Stimulated activated CD8-positive, alpha-beta memory T cell treated with anti-CD3 and anti-CD28 coated beads, Interleukin-12 subunit alpha, Interleukin-12 subunit beta, amount 100 ng/mL, for 1 hour (primary cell): ENCODE data around the gene FAR2.
"Not testable (repeated sequence)": the region's sequence is repeated elsewhere in the genome, so short reads cannot be mapped to it uniquely, and the experiment has no call there.

ENCODE experiments used
- DNase-seq: peaks from one replicate; pipeline ENCODE4 v3.0.0-alpha.2; 2020; ENCODE audit warnings: low read depth

The FAR2 gene

DNA sequence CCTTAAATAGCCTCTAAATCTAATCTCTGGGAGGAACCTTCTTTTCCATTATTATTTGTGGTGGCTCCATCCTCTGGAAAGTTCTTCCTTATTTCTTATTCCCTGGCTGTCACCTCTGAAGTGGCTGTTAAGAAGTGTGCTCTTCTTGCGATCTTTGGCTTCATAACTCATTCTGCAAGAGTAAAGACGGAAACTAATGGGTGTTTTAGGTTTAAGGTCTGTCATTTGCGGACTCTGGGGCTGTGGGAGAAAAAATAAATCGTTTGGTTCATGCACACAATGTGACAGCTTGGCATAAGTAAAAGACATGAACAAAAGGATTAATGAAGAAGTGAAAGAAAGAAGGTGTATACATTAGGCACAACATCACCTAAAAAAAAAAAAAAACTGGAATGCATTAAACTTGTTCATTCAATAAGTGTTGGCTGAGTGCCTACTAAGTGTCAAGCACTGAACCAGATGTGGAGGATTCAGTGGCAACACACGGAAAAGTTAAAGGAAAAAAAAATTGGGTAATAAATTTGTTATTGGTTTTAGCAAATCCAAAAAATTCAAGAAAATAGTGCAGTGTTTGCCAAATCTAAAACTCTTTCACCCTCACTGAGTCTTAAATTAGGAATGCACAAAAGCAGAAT lies 132.4 kb downstream of the FAR2 start:
- no peak for DNase-seq

DNA sequence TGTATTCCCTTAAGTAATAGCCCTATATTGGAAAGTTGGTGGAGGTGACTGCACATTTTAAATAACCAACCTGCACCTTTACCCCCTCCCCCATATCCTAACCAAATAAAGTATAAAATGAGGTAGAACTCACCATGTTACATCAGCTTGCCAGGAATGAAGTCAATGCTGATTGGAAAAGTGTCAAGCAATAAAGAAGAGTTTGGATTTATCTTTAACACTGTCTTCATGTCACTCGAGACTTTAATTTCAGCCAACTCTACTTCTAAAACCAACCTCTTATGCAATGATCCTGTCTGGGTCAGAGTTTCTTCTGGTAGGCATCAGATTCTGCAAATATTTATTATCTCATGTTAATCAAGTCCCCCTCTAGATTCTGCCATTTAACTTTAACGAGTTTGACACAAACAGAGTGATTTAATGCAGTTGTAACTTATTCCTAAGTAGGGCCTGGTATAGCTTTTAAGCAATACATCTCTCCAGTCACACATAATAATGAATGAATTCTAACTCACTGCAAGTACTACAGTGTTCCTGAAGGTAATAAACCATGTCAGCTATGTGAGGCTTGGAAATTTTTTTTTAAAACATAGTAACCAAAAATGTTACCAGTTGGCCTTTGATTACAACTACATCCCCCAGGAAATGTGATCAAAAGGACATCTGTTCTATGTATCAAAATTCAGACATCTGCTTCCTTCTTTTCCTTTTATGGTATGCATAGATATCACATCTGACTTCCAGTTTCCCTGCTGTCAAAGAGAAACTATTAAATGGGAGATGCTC lies 133.1 kb downstream of the FAR2 start:
- DNase-seq, result no peak

DNA sequence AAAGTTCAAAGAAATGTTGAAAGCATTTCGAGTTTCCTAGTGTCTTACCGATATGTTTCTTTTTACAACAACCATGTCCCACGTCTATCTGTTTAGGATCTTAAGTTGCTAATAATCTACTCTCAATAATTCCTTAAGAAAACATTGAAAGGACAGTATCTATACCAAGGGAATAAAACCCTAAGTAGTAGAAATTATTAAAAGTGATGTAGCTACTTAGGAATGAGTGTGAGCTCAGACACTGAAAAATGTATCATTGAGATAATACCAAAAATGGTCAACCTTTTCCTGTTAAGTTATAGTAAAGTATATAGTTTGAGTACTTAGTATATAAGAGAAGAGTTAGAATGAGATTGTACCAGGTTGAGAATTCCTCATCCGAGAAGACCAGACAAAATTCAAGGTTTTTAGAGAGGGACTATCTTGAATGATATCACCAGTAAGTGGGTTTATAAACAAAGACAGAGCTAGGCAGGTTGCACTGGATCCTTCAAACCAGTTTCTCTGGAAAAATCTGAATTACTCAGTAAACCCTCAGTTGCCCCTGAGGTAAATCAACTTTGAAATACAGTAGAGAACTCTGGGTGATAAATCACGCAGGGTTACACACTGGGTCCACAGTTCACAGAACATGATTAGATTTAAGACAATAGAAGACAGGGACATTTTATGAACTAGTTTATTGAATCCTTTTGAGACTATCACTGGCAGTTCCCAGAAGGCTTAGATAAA lies 135.1 kb downstream of the FAR2 start:
- no peak for DNase-seq

DNA sequence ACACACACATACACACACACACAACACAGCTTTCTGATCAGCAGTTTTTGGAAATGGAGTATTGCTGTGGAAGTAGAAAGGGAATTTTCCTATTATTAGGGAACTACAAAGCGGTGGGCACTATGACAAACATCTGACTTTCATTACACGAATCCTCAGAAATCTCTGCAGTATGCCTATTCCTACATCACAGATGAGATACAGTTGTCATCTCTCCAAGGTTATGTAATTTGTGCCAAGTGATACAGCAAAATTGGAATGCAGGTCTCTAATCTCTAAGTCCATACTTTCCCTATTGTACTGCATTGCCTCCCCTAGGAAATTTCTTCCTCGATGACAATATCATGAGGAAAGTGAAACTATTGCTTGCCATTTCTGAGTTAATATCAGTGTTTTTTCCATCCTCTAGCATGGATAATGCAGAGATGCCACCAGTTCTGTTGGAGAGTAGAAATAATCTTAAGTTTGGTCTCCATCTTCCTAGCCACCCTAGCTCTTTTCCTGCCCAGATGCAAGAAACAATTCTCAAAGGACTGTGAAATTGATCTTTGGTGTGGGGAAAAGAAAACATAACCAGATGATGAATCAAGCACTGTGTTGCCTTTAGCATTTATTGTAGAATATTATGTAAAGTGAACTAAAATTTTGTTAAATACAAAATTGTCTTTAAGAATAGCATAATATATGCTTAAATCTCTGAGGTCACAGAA lies 137.2 kb downstream of the FAR2 start:
- DNase-seq, result no peak

DNA sequence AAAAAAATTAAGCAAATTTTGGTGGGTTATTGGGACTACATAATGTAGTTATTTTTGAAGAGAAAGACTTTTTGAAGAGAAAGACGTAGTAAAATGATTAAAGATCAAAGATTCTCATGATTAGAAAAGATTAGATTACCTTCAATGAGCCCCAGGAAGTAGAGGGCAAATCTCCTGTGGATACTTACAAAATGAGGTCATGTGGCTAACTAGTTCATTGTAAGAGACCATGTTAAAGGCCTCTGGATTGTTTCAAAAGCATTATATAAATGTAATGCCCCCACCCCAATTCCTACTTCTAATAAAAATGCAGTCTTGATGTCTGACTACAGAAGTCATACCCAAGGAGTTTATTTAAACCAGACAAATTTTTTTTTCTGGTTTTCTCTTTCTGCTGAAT lies 138.5 kb downstream of the FAR2 start:
- no peak for DNase-seq

DNA sequence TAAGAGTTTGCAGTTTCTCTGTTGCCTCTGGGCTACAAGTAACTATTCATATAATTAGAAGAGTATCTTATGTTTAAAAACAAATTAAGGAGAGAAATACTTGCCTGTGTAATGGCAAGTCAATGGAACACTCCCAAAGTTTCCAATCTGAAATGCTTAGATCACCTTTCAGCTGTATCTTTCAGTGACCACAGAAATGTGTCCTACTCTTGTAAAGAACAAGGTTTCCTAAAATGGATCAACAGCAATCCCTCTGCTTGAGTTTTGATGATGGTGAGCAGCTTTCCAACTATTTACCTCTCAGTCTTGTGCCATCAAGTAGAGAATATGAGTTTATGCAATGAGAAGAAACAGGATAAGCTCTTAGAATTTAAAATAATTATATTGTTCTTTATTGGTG lies 139.0 kb downstream of the FAR2 start:
- no peak for DNase-seq

DNA sequence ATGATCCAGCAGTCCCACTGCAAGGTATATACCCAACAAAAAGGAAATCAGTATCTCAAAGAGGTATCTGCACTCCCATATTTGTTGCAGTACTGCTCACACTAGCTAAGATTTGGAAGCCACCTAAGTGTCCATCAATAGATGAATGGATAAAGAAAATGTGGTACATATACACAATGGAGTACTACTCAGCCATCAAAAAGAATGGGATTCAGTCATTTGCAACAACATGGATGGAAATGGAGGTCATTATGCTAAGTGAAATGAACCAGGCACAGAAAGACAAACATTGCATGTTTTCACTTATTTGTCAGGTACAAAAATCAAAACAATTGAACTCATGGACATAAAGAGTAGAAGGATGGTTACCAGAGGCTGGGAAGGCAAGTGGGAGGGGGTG lies 141.4 kb downstream of the FAR2 start:
- DNase-seq, result not testable (repeated sequence)

DNA sequence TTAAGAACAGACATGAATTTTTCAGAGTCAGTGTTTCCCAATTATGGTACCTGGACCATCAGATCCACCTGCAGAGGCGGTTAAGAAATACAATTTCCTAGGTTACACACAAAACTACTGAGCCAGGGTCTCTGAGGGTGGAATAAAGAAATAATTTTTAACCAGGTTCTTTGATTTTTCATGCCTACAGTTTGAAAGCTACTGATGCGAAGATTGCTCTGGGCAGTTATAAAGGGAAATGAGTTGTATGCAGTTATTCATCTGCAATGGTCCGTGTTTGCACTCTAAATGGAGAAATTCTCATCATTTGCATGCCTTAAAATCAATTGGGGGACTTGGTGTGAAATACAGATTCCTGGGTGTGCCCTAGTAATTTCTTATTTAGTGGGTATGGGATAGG lies 142.1 kb downstream of the FAR2 start:
- DNase-seq, result no peak

DNA sequence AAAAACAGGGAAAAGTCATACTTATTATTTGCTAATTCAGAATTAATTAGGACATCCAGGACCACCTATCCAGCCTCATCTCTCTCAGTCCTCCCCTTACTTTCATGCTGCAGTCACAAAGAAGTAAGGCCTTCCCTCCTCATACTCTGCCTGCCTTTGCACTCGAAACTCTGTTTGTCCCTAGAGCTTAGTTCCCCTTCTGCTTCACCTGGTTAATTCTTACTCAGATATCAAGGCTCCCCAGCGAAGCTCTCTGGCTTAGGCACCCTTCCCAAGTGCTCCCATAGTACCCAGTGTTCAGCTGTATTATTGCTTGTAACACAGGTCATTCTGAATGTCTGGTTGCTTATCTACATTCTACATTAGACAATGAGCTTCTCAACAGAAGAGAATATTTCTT lies 150.6 kb downstream of the FAR2 start:
- DNase-seq, result no peak

DNA sequence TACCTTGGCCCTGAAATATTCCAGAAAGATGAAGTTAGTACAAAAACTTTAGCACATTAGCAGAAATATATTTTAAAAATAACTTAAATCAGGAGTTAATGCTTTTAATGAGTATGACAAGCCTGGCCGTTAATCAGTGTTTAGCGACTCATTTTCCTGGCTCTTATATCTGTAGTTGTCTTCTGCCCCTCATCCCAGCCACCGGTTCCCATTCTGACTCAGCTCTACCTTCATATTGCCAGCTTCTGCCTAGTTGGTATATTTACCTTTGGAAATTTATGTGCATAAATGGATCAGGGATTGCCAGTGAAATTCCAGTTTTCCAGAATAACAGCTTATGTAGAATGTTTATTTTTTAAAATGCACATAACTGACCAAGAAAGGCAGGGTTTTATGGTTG lies 152.0 kb downstream of the FAR2 start:
- DNase-seq, result no peak

DNA sequence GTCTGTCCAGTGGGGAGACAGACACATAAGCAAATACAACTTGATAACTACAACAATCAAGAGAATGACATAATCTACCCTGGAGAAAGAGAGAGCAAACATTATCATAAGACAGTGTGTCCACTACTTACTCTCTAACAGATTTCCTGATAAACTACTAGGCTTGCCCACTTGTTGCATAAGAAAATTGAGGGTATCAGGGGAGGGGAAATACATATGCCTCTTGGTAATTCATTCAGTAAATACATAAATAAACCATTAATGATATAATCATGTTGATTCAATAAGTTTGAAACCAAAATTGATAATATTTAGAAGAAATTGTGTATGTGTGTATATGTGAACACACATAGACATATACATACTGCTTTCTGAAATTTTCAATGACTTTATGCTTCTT lies 155.3 kb downstream of the FAR2 start:
- no peak for DNase-seq

DNA sequence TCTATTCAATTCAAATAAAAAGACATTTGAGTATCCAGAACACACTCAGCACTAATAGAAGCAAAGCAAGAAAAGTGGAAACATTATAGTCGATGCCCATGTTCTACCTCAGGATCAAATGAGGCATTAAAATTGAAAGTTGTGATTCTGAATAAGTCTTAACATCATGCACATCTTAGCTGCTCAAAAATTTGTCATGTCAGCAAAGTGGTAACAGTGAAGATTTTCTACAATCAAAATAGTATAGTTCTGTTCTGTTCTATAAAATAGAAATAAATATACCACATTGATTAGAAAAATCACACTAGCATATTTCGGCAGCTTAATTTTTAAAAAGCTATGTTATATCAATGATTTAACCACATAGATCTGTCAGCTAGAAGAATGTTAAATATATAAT lies 157.2 kb downstream of the FAR2 start:
- no peak for DNase-seq

DNA sequence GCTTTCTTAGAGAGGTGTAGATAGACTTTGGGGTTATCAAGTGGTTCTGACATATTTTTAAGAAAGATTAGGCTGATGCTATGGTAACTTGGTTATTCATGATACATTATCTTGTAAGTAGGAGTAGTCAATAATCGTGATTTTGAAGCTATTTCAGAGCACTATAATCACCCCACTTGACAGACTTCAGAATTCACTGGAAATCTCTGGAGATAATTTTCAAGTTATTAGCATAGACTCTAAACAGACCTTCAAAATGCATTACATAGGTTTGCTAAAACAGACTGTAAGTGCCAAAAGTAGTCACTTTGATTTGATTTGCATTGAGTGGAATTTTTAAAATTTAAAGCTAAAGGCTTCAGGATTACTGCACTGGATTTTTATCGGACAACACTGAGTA lies 157.6 kb downstream of the FAR2 start:
- DNase-seq, result no peak

DNA sequence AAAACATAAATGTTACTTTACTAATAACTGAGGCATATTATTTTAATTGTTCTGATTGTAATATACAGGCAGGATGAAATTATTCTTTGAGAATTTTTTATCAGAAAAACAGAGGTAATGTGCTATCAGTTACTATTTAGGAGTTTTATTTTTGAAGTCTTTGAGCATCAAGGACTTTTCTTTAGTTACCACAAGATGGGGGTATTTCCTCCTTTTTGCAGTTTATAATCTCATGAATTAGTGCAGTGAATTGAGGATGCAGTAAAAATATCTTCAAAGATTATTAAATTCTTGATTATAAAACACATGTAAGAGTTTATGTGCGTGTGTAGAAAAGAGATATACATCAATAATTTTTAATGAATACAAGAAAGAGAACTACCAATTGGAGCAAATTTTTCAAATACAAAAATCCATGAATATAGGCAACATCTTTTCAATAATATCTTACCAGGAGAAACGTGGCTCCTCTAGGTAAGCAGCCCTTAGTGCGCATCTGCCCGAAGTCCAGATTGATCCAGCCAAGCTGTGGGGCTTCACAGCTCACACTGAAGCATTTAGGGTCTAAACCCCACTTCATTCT lies 160.3 kb downstream of the FAR2 start:
- no peak for DNase-seq

DNA sequence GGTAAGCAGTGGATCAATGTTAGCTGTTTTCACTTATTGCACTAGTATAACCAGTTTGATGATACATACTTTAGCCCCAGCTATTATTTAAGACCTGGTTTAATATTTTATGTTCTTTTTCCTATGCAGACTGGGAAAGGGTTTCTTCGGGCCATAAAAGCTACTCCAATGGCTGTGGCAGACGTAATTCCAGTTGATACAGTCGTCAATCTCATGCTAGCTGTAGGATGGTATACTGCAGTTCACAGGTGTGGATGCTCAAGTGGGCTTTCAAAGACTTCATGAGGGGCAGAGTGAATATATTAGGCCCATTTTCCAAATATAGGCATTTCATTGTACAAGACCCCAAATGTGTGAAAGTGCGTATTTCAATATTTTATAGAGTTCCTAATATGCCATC lies 161.8 kb downstream of the FAR2 start:
- DNase-seq, result no peak

DNA sequence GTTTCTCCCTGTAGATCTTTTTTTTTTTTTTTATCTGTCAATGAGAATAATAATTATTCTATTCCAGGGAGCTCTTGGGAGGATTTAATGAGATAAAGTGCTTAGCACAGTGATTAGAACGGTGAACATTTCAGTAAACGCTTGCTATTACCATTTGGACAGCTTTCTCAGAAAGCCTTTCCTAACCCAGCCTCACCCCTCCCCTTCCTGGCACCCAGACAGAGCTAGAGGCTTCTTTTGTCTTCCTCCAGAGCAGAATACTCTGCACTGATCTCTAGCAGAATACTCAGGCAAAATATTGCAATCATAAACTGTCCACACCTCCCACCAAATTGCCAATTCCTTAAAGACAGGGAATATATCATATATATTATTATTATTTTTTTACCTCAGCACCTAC lies 165.3 kb downstream of the FAR2 start:
- DNase-seq, result no peak

DNA sequence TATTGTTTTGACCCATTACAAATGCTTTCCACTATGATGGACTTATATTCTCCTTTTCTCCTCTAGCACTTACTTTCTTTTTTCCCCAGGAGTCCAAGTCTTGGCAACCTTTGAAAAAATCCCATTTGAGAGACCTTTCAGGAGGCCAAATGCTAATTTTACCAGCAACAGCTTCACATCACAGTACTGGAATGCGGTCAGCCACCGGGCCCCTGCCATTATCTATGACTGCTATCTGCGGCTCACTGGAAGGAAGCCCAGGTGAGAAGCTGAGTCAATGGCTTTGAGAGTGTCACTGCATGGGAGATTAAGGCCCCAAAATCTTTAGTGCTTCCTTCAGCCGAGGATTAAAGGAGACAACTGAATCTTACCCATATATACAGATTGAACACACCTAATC lies 167.7 kb downstream of the FAR2 start:
- DNase-seq, result no peak

DNA sequence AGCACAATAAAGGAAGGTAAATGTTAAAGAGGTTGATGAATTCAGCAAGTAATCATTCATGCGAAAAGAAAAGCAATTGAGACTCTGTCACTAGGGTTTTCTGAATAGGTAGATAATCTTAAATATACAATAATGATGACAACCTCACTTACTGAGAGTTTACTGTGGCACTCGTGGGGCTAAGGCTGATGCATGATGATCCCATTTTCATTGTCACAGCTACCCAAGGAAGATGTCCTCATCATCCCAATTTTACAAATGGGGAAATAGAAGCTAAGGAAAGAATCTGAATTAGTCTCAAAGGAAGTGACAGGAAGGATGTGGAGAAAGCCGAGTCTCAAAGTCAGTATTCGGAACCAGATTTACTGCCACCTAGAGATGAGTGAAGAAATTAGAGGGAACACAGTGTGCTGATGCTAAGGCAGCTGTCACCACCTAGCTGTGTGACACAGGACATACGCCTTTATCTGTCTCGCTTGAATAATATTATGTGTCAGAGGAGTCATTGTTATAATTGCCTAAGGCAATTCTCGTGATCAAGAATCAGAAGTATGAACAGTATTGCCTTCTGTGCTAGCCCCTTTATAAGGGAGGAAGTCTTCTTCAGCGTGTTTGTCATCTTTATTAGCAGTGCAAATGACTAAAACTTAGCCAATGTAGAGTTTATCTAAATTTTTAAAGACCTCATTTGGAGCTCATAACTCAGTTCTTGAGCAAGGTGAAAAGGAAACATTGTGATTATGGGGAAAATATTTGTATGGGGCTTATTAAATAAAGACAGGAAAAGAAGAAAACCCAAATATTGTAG lies 168.7 kb downstream of the FAR2 start:
- peak; percentile 6 for DNase-seq

DNA sequence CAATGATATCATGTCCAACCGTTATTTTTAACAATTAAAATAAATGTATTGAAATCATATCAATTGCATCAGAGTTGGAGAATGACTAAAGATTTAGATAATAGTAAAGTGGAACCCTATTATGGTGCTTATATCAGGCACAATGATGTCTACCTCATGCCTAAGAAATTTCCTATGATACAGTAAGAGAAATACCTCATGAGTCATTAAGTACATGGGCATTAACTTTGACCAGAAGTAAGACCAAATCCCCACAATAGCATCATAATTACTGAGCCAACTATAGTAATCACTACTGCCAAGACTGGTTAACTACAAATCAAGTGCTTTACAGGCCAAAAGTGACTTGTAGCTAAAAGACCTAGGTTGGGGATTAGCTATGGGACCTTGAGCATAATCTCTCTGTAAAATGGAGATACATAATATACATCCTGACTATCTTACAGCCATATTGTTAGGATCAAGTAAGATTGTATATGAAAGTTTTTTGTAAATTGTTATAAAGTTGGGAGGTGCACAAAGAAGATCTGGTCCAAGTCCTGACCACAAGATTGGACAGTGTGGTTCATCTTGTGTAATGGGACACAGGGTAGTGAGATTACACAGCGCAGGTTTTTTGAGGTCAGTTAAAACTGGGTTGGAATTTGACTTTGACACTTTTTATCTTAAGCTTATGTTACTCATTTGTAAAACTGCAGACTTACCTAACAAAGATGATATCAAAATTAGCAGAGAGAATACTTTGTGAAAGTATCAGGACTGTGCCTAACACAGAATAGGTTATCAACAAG lies 171.4 kb downstream of the FAR2 start:
- no peak for DNase-seq

DNA sequence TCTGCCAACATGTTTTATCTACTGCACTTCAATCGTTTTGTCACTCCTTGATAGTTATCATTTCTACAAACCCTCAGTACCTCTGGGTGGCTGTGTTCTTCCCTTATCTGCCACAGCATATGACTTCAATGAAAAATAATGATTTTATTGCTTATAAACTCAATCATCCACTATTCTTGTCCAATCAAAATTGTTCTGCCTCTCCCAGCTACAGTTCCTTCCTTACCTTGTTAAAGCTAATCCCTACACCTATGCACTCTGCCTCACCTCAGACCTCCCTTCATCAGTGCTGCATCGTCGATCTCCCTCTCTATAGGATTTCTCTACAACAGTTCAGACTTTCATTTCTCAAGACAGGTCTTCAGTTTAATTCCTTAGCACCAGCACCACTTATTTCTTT lies 173.1 kb downstream of the FAR2 start:
- DNase-seq, result no peak

DNA sequence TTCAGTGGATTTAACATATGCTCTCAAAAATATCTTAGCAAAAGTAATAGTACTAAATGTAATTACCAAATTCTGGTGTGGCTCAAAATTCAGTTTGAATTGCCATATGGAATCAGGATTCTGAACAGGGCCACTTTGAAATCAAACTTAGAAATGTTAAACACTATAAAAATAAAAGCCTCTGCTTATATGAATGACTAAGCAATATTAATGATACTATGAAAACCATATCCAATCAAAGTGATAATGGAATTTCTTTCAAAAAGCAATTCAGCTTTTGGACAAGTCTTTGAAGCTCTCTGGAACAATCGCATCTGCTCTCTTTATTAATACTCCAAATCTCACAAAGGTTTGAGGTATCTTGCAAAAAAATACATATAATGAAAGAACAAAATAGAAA lies 180.3 kb downstream of the FAR2 start:
- DNase-seq, result no peak
